GM12892 (cell line): ENCODE results near the gene SLC8A2.

Source experiments
- POLR2A ChIP-seq: IDR thresholded peaks from 2 replicates; pipeline ENCODE4 v1.6.1; 2011; ENCODE audit warnings: low read depth, low read length, control low read depth
- POLR2AphosphoS5 ChIP-seq: IDR thresholded peaks from 2 replicates; pipeline ENCODE4 v1.6.1; 2011; ENCODE audit warnings: low read depth, low read length, control low read depth
- TAF1 ChIP-seq: IDR thresholded peaks from 2 replicates; pipeline ENCODE4 v1.6.1; 2011; ENCODE audit warnings: low read depth, mild to moderate bottlenecking, control low read depth, low read length, borderline replicate concordance

GRCh38 chr19:47381653-47382279, 89.9 kb downstream of the SLC8A2 start:
- TF ChIP-seq POLR2A, result no peak
- TF ChIP-seq POLR2AphosphoS5, result no peak
- TF ChIP-seq TAF1, result no peak
